Activated naive CD8-positive, alpha-beta T cell (primary cell): Measurements from ENCODE around the gene KCNMA1.
"Not testable (repeated sequence)": the region's sequence is repeated elsewhere in the genome, so short reads cannot be mapped to it uniquely, and the experiment has no call there.

ENCODE experiments used
- H3K27ac Mint-ChIP-seq: one replicate; pipeline ENCODE4 v1.8.0; 2021; ENCODE audit warnings: mixed read lengths
- H3K27me3 Mint-ChIP-seq: one replicate; pipeline ENCODE4 v1.8.0; 2021; ENCODE audit warnings: mixed read lengths
- H3K36me3 Mint-ChIP-seq: one replicate; pipeline ENCODE4 v1.8.0; 2021; ENCODE audit warnings: mixed read lengths
- H3K4me1 Mint-ChIP-seq: one replicate; pipeline ENCODE4 v1.8.0; 2021; ENCODE audit warnings: low read depth, mixed read lengths
- H3K4me3 Mint-ChIP-seq: one replicate; pipeline ENCODE4 v1.8.0; 2021; ENCODE audit warnings: mild to moderate bottlenecking, mixed read lengths
- H3K9me3 Mint-ChIP-seq: one replicate; pipeline ENCODE4 v1.8.0; 2021; ENCODE audit warnings: low read depth, mixed read lengths

Gene KCNMA1

GRCh38 chr10:77421591-77421990 lies 216.0 kb downstream of the KCNMA1 start:
- Mint-ChIP-seq H3K4me3 (no peak overlapping the region), H3K27me3 (no peaks in the 10 kb centered on the region), H3K36me3 (no peaks in the 10 kb centered on the region), H3K27ac (no peak overlapping the region), H3K9me3 (no peaks in the 10 kb centered on the region), H3K4me1 (no peaks in the 10 kb centered on the region)

GRCh38 chr10:77420947-77421523 lies 216.6 kb downstream of the KCNMA1 start:
- H3K9me3 Mint-ChIP-seq = no peaks in the 10 kb centered on the region
- no peak overlapping the region for H3K27ac Mint-ChIP-seq
- H3K27me3 Mint-ChIP-seq = peaks cover 2% of the 10 kb centered on the region
- no peaks in the 10 kb centered on the region for H3K4me1 Mint-ChIP-seq
- no peak overlapping the region for H3K4me3 Mint-ChIP-seq
- H3K36me3 Mint-ChIP-seq = no peaks in the 10 kb centered on the region

- no peaks in the 10 kb centered on the region for H3K36me3 Mint-ChIP-seq
- H3K4me3 Mint-ChIP-seq = no peak overlapping the region
- H3K27ac Mint-ChIP-seq = no peak overlapping the region
- H3K4me1 Mint-ChIP-seq = no peaks in the 10 kb centered on the region
- no peaks in the 10 kb centered on the region for H3K9me3 Mint-ChIP-seq
- H3K27me3 Mint-ChIP-seq = peaks cover 2% of the 10 kb centered on the region
Measured at GRCh38 chr10:77419979-77420378, 217.6 kb downstream of the KCNMA1 start.

GRCh38 chr10:77419056-77419455 lies 218.6 kb downstream of the KCNMA1 start:
- H3K4me3 Mint-ChIP-seq = no peak overlapping the region
- H3K4me1 Mint-ChIP-seq = no peaks in the 10 kb centered on the region
- peaks cover 2% of the 10 kb centered on the region for H3K27me3 Mint-ChIP-seq
- no peaks in the 10 kb centered on the region for H3K9me3 Mint-ChIP-seq
- no peak overlapping the region for H3K27ac Mint-ChIP-seq
- no peaks in the 10 kb centered on the region for H3K36me3 Mint-ChIP-seq

- Mint-ChIP-seq H3K27me3 (peaks cover 2% of the 10 kb centered on the region), H3K4me1 (no peaks in the 10 kb centered on the region), H3K9me3 (no peaks in the 10 kb centered on the region), H3K36me3 (no peaks in the 10 kb centered on the region), H3K27ac (no peak overlapping the region), H3K4me3 (no peak overlapping the region)
Measured at GRCh38 chr10:77417806-77418640, 219.6 kb downstream of the KCNMA1 start.

- Mint-ChIP-seq H3K4me1 (no peaks in the 10 kb centered on the region), H3K27me3 (peaks cover 2% of the 10 kb centered on the region), H3K4me3 (no peak overlapping the region), H3K36me3 (no peaks in the 10 kb centered on the region), H3K9me3 (no peaks in the 10 kb centered on the region), H3K27ac (no peak overlapping the region)
Measured at GRCh38 chr10:77417359-77417758, 220.2 kb downstream of the KCNMA1 start.

GRCh38 chr10:77416311-77417135 lies 221.1 kb downstream of the KCNMA1 start:
- Mint-ChIP-seq H3K4me3 (no peak overlapping the region), H3K27me3 (peaks cover 2% of the 10 kb centered on the region), H3K4me1 (no peaks in the 10 kb centered on the region), H3K36me3 (no peaks in the 10 kb centered on the region), H3K27ac (no peak overlapping the region), H3K9me3 (no peaks in the 10 kb centered on the region)

GRCh38 chr10:77415313-77415960 lies 222.2 kb downstream of the KCNMA1 start:
- Mint-ChIP-seq H3K36me3 (no peaks in the 10 kb centered on the region), H3K27me3 (peaks cover 2% of the 10 kb centered on the region), H3K4me1 (no peaks in the 10 kb centered on the region), H3K27ac (no peak overlapping the region), H3K4me3 (no peak overlapping the region), H3K9me3 (no peaks in the 10 kb centered on the region)

GRCh38 chr10:77413231-77413630 lies 224.4 kb downstream of the KCNMA1 start:
- H3K4me1 Mint-ChIP-seq = no peaks in the 10 kb centered on the region
- H3K27me3 Mint-ChIP-seq = peaks cover 2% of the 10 kb centered on the region
- no peak overlapping the region for H3K27ac Mint-ChIP-seq
- no peaks in the 10 kb centered on the region for H3K36me3 Mint-ChIP-seq
- H3K4me3 Mint-ChIP-seq = no peak overlapping the region
- H3K9me3 Mint-ChIP-seq = no peaks in the 10 kb centered on the region

- H3K4me1 Mint-ChIP-seq, H3K4me3 Mint-ChIP-seq, H3K27ac Mint-ChIP-seq, H3K9me3 Mint-ChIP-seq, H3K36me3 Mint-ChIP-seq, H3K27me3 Mint-ChIP-seq: not testable (repeated sequence)
Measured at GRCh38 chr10:77412573-77413133, 225.0 kb downstream of the KCNMA1 start.

GRCh38 chr10:77411805-77412204 lies 225.8 kb downstream of the KCNMA1 start:
- Mint-ChIP-seq H3K27ac (no peak overlapping the region), H3K4me3 (no peak overlapping the region), H3K9me3 (no peaks in the 10 kb centered on the region), H3K27me3 (peaks cover 2% of the 10 kb centered on the region), H3K4me1 (no peaks in the 10 kb centered on the region), H3K36me3 (no peaks in the 10 kb centered on the region)

GRCh38 chr10:77410523-77410922 lies 227.1 kb downstream of the KCNMA1 start:
- no peak overlapping the region for H3K27ac Mint-ChIP-seq
- H3K27me3 Mint-ChIP-seq = no peaks in the 10 kb centered on the region
- H3K36me3 Mint-ChIP-seq = no peaks in the 10 kb centered on the region
- H3K9me3 Mint-ChIP-seq = no peaks in the 10 kb centered on the region
- H3K4me3 Mint-ChIP-seq = no peak overlapping the region
- H3K4me1 Mint-ChIP-seq = peaks cover under 1% of the 10 kb centered on the region

- peaks cover 2% of the 10 kb centered on the region for H3K4me1 Mint-ChIP-seq
- H3K4me3 Mint-ChIP-seq = no peak overlapping the region
- H3K9me3 Mint-ChIP-seq = no peaks in the 10 kb centered on the region
- H3K27ac Mint-ChIP-seq = no peak overlapping the region
- no peaks in the 10 kb centered on the region for H3K36me3 Mint-ChIP-seq
- H3K27me3 Mint-ChIP-seq = no peaks in the 10 kb centered on the region
Measured at GRCh38 chr10:77409697-77410471, 227.7 kb downstream of the KCNMA1 start.

GRCh38 chr10:77408259-77408658 lies 229.3 kb downstream of the KCNMA1 start:
- Mint-ChIP-seq H3K4me1 (peaks cover 2% of the 10 kb centered on the region), H3K36me3 (no peaks in the 10 kb centered on the region), H3K27ac (no peak overlapping the region), H3K9me3 (no peaks in the 10 kb centered on the region), H3K27me3 (no peaks in the 10 kb centered on the region), H3K4me3 (no peak overlapping the region)
